ENCODE measurements around the gene PHEX.

Gene PHEX

GRCh38 chrX:22033818-22034217, 1.7 kb downstream of the PHEX start:
- POLR2A ChIA-PET (ENCODE audit: low non-redundant PET): no interaction called here
- no peak for DNase-seq (ENCODE audit: low spot score)
- TF ChIP-seq CTCF (conservative IDR thresholded peaks at IDR 0.05; ENCODE audit: low read depth): no peak
- H3K27ac ChIP-seq: no peak overlapping the region
- CTCF ChIA-PET: interaction anchor here (0.6 kb wide), 1 partner anchor 1889 kb away, joined by 3 read pairs; no protein-coding TSS in a partner anchor

DNA sequence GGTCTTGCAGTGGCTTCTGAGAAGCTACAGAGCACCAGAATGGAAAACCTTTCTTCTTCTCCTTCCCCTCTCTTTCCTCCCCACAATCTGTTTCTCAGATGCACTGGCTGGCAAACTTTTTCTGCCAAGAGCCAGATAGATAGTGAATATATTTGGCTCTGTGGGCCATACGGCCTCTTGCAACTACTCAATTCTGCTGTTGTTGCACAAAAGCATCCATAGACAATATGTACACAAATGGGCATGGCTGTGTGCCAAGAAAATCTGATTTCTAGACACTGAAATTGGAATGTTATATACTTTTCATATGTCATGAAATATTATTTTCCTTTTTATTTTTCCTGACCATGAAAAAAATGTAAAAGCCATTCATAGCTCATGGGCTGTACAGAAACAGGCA, 3.1 kb downstream of the PHEX start:
- TF ChIP-seq CTCF (conservative IDR thresholded peaks at IDR 0.05; ENCODE audit: low read depth): no peak
- ChIA-PET CTCF (interaction anchor here (0.6 kb wide), 2 partner anchors 563 to 858 kb away, joined by 3 to 4 read pairs; no protein-coding TSS in a partner anchor), POLR2A (ENCODE audit: low non-redundant PET) (no interaction called here)
- no peak for DNase-seq (ENCODE audit: low spot score)
- no peak overlapping the region for H3K27ac ChIP-seq

DNA sequence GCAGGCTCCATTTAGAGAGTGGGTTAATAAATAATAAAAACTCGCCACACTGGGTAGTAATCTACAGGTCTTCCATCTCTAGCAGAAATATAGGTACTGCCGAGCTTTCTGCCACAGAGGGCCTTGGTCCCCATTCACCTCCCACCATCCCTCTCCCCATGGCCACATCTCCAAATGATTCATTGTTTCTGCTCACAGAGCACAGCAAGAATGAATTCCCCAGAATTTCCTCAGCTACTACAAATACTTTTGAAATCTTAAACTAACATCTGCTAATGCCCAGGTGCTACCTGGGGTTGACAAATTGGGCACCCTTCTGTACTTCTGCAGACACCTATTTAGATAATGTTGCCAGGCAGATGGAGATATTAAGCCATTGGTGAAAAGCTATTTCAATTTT, 5.1 kb downstream of the PHEX start:
- no peak for TF ChIP-seq CTCF (conservative IDR thresholded peaks at IDR 0.05; ENCODE audit: low read depth)

DNA sequence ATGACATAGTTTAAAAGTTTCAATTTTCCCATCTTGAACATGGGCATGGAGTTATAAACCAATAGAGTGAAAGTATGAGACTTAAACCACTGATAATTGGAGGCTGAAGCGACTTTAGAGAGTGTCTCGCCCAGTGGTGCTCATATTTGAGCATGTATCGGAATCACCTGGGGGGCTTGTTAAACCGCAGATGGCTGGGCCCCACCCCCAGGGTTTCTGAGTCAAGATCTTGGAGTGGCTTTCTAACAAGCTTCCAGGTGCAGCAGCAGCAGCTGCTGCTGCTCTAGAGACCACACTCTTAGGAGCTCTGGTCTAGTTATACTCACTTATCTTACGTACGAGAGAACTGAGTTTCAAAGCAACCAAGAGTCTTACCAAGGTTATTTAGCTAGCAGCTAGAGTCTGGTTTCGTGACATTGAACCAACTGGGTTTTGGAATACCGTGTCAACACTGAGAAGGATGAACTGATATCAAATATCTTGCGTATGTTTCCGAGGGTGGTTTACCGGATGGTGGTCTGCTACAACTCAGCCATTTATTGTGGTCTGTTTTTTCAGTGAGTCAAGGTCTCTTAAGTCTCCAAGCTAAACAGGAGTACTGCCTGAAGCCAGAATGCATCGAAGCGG, 5.9 kb downstream of the PHEX start:
- TF ChIP-seq CTCF (conservative IDR thresholded peaks at IDR 0.05; ENCODE audit: low read depth): no peak
- DNase-seq (ENCODE audit: low spot score): no peak
- CTCF ChIA-PET: no interaction called here
- POLR2A ChIA-PET (ENCODE audit: low non-redundant PET): no interaction called here
- no peak overlapping the region for H3K27ac ChIP-seq

More for the DNA sequence above, 5.1 kb downstream of the PHEX start:
- no peak overlapping the region for H3K27ac ChIP-seq
- ChIA-PET CTCF (no interaction called here), POLR2A (ENCODE audit: low non-redundant PET) (no interaction called here)
- no peak for DNase-seq (ENCODE audit: low spot score)

GRCh38 chrX:22039541-22039940, 7.4 kb downstream of the PHEX start:
- ChIA-PET POLR2A (ENCODE audit: low non-redundant PET) (no interaction called here), CTCF (no interaction called here)
- no peak overlapping the region for H3K27ac ChIP-seq
- no peak for DNase-seq (ENCODE audit: low spot score)
- no peak for TF ChIP-seq CTCF (conservative IDR thresholded peaks at IDR 0.05; ENCODE audit: low read depth)

GRCh38 chrX:22040184-22040583, 8.1 kb downstream of the PHEX start:
- ChIA-PET CTCF (no interaction called here), POLR2A (ENCODE audit: low non-redundant PET) (no interaction called here)
- no peak for DNase-seq (ENCODE audit: low spot score)
- no peak for TF ChIP-seq CTCF (conservative IDR thresholded peaks at IDR 0.05; ENCODE audit: low read depth)
- no peak overlapping the region for H3K27ac ChIP-seq
